A673 (cell line): ENCODE results near the gene ROR1. TPM values are rescaled to one million over a fixed set of nuclear protein-coding genes. Genes with fewer than 3 reads are reported as not detected.

Source experiments
- BruUV-seq: library from RNA; stranded (reverse); fragments of 400-500 nt; replicated peaks from 2 replicates; lab custom pipeline; 2021; lab: Mats Ljungman, UMichigan
- CTCF ChIA-PET: fragments of 300-600 bp; sonication (Branson Sonifier 250); formaldehyde crosslinking; loops from one replicate; lab custom pipeline; 2022; ENCODE audit warnings: antibody characterized with exemption; lab: Charles Lee
- POLR2A ChIA-PET: fragments of 300-600 bp; sonication (Branson Sonifier 250); formaldehyde crosslinking; loops from one replicate; lab custom pipeline; 2022; ENCODE audit warnings: antibody characterized with exemption; ENCODE audit not compliant: low non-redundant PET; lab: Charles Lee
- DNase-seq: peaks from one replicate; pipeline ENCODE4 v3.0.0-alpha.2; 2015; ENCODE audit warnings: low spot score
- H3K27ac ChIP-seq: fragments of 200-600 bp; sonication (generic); 2 replicates; pipeline ENCODE4 v1.5.1; 2016; ENCODE audit warnings: mixed run types, low read depth, mild to moderate bottlenecking, mixed read lengths, antibody characterized with exemption, low read length; ENCODE audit not compliant: poor library complexity, severe bottlenecking
- H3K27me3 ChIP-seq: fragments of 200-600 bp; sonication (generic); replicated peaks from 2 replicates; pipeline ENCODE4 v1.6.1; 2017; ENCODE audit warnings: mixed run types, low read depth, mild to moderate bottlenecking, mixed read lengths, antibody characterized with exemption, low read length; ENCODE audit not compliant: insufficient read depth, poor library complexity
- H3K36me3 ChIP-seq: fragments of 200-600 bp; sonication (generic); 2 replicates; pipeline ENCODE4 v1.6.1; 2016; ENCODE audit warnings: mixed run types, mild to moderate bottlenecking, mixed read lengths, antibody characterized with exemption, low read length; ENCODE audit not compliant: insufficient read depth, poor library complexity, severe bottlenecking
- H3K4me1 ChIP-seq: fragments of 200-600 bp; sonication (generic); 2 replicates; pipeline ENCODE4 v1.6.1; 2017; ENCODE audit warnings: mixed run types, mild to moderate bottlenecking, mixed read lengths, antibody characterized with exemption, low read length; ENCODE audit not compliant: insufficient read depth, poor library complexity, severe bottlenecking
- H3K4me3 ChIP-seq: fragments of 200-600 bp; sonication (generic); 2 replicates; pipeline ENCODE4 v1.5.1; 2016; ENCODE audit warnings: low read depth, mixed run types, mild to moderate bottlenecking, mixed read lengths, low read length; ENCODE audit not compliant: poor library complexity, severe bottlenecking
- H3K9me3 ChIP-seq: fragments of 200-600 bp; sonication (generic); 2 replicates; pipeline ENCODE4 v1.6.1; 2016; ENCODE audit warnings: mixed run types, low read depth, mild to moderate bottlenecking, mixed read lengths, antibody characterized with exemption, low read length; ENCODE audit not compliant: poor library complexity, severe bottlenecking
- EZH2 ChIP-seq: fragments of 200-600 bp; sonication (generic); IDR thresholded peaks from 2 replicates; pipeline ENCODE4 v1.6.1; 2017; ENCODE audit warnings: borderline replicate concordance, low read depth, mild to moderate bottlenecking, mixed read lengths, antibody characterized with exemption, low read length; ENCODE audit not compliant: poor library complexity, severe bottlenecking
- intact Hi-C: fragments of 100-400 bp; cut with micrococcal nuclease; formaldehyde crosslinking; loops from one replicate; pipeline ENCODE4 v1.10.0; 2022; ENCODE audit not compliant: unreplicated experiment
- total RNA-seq: library from RNA; stranded (reverse); gene quantifications from 2 replicates; pipeline ENCODE4 v1.2.3, GENCODE V29; 2021
- TF ChIP-seq, protein P1 (sequence below): fragments of 300-800, 200-600 bp; sonication (generic); conservative IDR thresholded peaks from 2 replicates; pipeline ENCODE4 v1.5.1; 2017; ENCODE audit warnings: low read depth, mild to moderate bottlenecking, antibody characterized with exemption, low read length, moderate library complexity, mixed read lengths

The ROR1 gene
- total RNA-seq, 1 experiment from 2014 or later = 7.4 TPM

DNA sequence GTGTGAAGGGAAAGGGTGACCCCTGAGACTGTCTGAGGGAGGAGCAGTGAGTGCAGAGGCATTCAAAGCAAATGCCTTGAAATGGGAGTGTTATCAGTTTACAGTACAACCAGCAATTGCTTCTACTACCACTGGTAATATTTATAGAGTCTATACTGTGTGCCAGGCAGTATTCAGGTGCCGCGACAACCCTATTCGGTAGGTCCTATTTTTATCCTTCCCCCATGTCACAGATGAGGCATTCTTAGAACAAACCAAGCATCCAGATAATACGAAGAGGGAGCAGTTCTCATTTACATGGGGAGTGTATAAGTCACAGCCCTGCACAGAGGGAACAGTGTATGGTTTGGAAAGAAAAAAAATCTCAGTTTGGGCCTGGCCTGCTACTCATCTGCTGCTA, 18.3 kb downstream of the ROR1 start:
- Histone ChIP-seq H3K27ac (no peak overlapping the region), H3K4me1 (peaks cover 51% of the 10 kb centered on the region), H3K4me3 (no peak overlapping the region), H3K27me3 (no peaks in the 10 kb centered on the region), H3K9me3 (no peaks in the 10 kb centered on the region), H3K36me3 (no peaks in the 10 kb centered on the region)
- DNase-seq = no peak
- ChIA-PET POLR2A (no interaction called here), CTCF (no interaction called here)
- intact Hi-C loops = no loop called here
- TF ChIP-seq, protein P1, sequence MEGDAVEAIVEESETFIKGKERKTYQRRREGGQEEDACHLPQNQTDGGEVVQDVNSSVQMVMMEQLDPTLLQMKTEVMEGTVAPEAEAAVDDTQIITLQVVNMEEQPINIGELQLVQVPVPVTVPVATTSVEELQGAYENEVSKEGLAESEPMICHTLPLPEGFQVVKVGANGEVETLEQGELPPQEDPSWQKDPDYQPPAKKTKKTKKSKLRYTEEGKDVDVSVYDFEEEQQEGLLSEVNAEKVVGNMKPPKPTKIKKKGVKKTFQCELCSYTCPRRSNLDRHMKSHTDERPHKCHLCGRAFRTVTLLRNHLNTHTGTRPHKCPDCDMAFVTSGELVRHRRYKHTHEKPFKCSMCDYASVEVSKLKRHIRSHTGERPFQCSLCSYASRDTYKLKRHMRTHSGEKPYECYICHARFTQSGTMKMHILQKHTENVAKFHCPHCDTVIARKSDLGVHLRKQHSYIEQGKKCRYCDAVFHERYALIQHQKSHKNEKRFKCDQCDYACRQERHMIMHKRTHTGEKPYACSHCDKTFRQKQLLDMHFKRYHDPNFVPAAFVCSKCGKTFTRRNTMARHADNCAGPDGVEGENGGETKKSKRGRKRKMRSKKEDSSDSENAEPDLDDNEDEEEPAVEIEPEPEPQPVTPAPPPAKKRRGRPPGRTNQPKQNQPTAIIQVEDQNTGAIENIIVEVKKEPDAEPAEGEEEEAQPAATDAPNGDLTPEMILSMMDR = no peak
- no peak for TF ChIP-seq EZH2
- no TSS peak for BruUV-seq

DNA sequence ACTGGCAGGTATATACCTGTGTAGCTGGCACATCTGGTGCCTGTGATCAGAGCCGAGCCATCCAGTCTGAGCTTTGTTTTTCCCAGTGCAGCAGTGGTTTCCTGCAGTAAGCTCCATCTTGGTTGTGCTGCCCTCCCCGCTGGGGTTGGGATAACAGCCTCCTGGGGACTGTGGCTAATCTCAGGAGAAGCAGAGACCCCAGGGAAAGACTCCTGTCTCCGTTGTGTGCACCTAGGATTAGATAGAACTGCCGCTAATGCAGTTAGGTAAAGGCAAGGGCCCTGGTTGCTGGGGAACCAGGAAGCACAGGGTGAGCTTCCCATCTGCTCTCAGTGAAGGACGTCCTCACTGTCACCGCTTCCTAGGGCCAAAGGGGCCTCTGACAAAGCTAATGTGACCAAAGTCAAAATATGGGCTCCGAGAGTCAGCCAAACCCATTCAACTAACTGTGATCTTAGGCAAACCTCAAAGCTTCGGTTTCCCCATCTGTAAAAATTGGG, 20.0 kb downstream of the ROR1 start:
- no peak for TF ChIP-seq EZH2
- Histone ChIP-seq H3K27ac (no peak overlapping the region), H3K27me3 (no peaks in the 10 kb centered on the region), H3K9me3 (no peaks in the 10 kb centered on the region), H3K36me3 (no peaks in the 10 kb centered on the region), H3K4me1 (peaks cover 35% of the 10 kb centered on the region), H3K4me3 (no peak overlapping the region)
- intact Hi-C loops = no loop called here
- ChIA-PET POLR2A (no interaction called here), CTCF (no interaction called here)
- no peak for DNase-seq
- BruUV-seq = no TSS peak

DNA sequence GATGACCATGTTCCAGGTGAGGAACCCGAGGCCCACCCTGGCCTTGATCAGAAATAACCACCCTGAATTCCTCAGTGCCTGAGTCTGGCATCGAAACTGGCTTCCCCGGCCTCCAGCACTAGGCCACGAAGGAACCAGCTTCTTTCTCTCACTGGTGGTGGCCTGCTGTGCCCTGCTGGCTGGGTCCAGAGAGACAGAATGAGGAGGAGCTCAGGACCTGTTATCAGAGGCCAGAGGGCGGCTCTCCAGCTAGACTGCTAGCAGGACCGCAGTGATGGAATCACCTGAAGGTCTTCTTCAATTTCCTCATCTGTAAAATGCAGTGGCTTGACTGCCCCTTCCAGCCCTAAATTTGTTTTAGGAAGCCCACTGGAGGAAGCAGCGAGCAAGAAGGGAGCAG, 20.5 kb downstream of the ROR1 start:
- Histone ChIP-seq H3K9me3 (no peaks in the 10 kb centered on the region), H3K4me3 (no peak overlapping the region), H3K27me3 (no peaks in the 10 kb centered on the region), H3K27ac (no peak overlapping the region), H3K36me3 (no peaks in the 10 kb centered on the region), H3K4me1 (peaks cover 30% of the 10 kb centered on the region)
- TF ChIP-seq, protein P1 = no peak
- no peak for TF ChIP-seq EZH2
- no TSS peak for BruUV-seq
- ChIA-PET CTCF (no interaction called here), POLR2A (no interaction called here)
- no peak for DNase-seq
- intact Hi-C loops = no loop called here

DNA sequence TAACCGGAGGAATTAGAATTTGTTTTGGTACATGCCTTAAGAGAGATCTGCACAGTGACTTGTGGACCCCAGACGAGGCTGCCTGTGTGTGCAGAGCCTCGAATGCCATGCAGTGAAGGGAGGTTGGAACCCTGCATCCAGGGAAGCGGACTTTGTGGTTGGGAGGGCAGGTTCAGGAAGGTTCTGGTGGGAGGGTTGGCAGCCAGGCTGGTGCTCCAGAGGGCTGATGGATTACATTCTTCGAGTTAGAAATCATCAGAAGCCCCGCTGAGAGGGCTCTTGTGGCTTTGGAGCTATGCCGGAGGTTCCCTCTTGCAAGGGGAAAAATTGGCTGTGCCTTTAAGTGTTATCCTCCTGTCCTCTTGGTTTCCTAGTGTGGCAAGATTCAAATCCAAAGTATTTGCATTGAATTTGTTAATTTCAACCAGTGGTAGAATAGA, 21.1 kb downstream of the ROR1 start:
- Histone ChIP-seq H3K4me1 (peaks cover 24% of the 10 kb centered on the region), H3K27me3 (no peaks in the 10 kb centered on the region), H3K36me3 (no peaks in the 10 kb centered on the region), H3K27ac (no peak overlapping the region), H3K4me3 (no peak overlapping the region), H3K9me3 (no peaks in the 10 kb centered on the region)
- intact Hi-C loops = no loop called here
- CTCF ChIA-PET = no interaction called here
- peak; percentile 68 for DNase-seq
- TF ChIP-seq, protein P1 = no peak
- TF ChIP-seq EZH2 = no peak
- no TSS peak for BruUV-seq
- POLR2A ChIA-PET = no interaction called here
